ENCODE data around the gene ABHD11.

GRCh38 chr7:73734619-73735527 is 3.7 kb downstream of the ABHD11 start:
- TF ChIP-seq EZH2phosphoT487 (IDR thresholded peaks at IDR 0.05; ENCODE audit: low read depth, severe bottlenecking, unreplicated experiment), result no peak
- peak; percentile 65 for TF ChIP-seq CTCF (IDR thresholded peaks at IDR 0.05; ENCODE audit: poor library complexity)
